Measurements from ENCODE around the gene CFAP69.
"Not testable (repeated sequence)": the region's sequence is repeated elsewhere in the genome, so short reads cannot be mapped to it uniquely, and the experiment has no call there.

CFAP69 gene

DNA sequence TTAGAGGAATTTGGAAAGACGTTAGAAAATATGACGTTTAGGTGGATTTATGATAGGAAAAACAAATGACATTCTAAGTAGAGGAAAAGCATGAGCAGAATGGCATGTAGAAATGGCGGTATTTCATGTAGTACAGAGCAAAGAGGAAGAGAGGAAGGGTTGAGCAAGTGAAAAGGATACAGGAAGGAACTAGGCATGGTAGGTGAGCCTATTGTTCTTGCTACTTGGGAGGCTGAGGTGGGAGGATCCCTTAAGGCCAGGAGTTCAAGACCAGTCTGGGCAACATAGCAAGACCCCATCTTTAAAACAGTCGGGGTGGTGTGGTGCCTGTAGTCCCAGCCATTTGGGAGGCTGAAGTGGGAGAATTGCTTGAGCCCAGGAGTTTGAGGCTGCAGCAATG, 102.8 kb downstream of the CFAP69 start:
- DNase-seq = no peak

DNA sequence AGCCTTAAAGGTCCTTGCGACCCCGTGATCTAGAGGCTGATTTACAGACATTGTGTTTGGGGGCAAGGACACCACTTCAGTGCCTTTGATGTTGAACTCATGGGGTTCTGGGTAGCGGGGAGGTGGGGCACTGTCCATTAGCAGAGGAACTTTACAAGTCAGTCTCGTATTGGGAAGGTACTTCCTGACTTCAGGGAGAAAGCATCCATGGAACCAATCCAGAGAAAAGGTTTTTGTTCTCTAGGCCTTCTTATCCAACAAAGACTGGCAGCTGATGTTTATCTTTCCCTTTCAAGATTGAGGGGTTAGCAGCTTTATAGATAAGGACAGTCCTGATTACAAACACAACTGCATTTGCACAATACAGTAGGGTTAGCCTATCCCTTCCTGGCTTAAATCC, 104.3 kb downstream of the CFAP69 start:
- no peak for DNase-seq

DNA sequence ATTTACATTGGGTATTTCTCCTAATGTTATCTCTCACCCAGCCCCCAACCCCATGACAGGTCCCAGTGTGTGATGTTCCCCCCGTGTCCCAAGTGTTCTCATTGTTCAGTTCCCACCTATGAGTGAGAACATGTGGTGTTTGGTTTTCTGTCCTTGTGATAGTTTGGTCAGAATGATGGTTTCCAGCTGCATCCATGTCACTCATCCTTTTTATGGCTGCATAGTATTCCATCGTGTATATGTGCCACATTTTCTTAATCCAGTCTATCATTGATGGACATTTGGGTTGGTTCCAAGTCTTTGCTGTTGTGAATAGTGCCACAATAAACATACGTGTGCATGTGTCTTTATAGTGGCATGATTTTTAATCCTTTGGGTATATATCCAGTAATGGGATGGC, 105.1 kb downstream of the CFAP69 start:
- DNase-seq = not testable (repeated sequence)

DNA sequence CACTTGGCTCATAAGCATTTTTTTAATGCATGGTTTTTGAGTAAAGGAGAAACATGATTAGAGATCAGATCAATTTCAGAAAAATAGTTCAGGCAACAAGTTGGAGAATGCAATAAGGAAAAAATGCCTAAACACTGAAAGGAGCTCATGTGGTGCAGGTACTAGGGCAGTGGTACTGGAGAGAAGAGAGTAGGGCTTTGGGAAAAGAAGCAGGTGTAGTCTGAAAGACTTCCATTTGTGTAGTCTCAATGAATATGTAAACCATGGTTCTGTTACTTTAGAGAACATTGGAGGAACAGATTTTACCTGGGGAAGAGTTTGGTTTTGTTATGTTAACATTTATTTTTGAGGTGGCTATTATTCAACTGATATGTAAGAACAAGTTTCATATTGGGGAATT, 107.0 kb downstream of the CFAP69 start:
- no peak for DNase-seq

Data from CD4-positive, alpha-beta T cell treated with Interleukin-21 for 1 hour (primary cell).